ENCODE results near the gene OR10G3. TPM values are rescaled to one million over a fixed set of nuclear protein-coding genes. Genes with fewer than 3 reads are reported as not detected.

Gene OR10G3
- total RNA-seq, 1 experiment from 2014 or later: not detected

- in situ Hi-C loops (cut with HindIII; ENCODE audit: low pct_unique_long_range_greater_than_20kb, low sequenced_read_pairs) (no loop called here), intact Hi-C loops (cut with micrococcal nuclease; ENCODE audit: unreplicated experiment) (no loop called here)
- POLR2A ChIA-PET: no interaction called here
- H3K36me3 ChIP-seq (ENCODE audit: control insufficient read depth, insufficient read depth, low read length): no peaks in the 10 kb centered on the region
- ATAC-seq (no peak), DNase-seq (ENCODE audit: low read depth, low spot score) (no peak)
- no peak overlapping the region for H3K27ac ChIP-seq (ENCODE audit: low read length)
- H3K4me3 ChIP-seq (ENCODE audit: low read depth in 2 of 2, low read length in 2 of 2): no peak overlapping the region
- no peaks in the 10 kb centered on the region for H3K4me1 ChIP-seq (ENCODE audit: control insufficient read depth, insufficient read depth, low read length)
- H3K9me3 ChIP-seq (ENCODE audit: control insufficient read depth, insufficient read depth, low read depth, low read length): no peaks in the 10 kb centered on the region
- TF ChIP-seq SIN3A (IDR thresholded peaks at IDR 0.05; ENCODE audit: borderline replicate concordance, insufficient read depth, low read depth, low read length) (no peak), REST (IDR thresholded peaks at IDR 0.05; ENCODE audit: insufficient read depth in 1 of 2, low read depth in 2 of 2, low read length in 1 of 2) (no peak), CTCF (IDR thresholded peaks at IDR 0.05) (no peak), TCF7L2 (IDR thresholded peaks at IDR 0.05; ENCODE audit: low read depth, low read length) (no peak), POLR2AphosphoS5 (IDR thresholded peaks at IDR 0.05; ENCODE audit: low read depth, low read length) (no peak)
- H3K27me3 ChIP-seq (ENCODE audit: control insufficient read depth, insufficient read depth, low read length): no peaks in the 10 kb centered on the region; the same call in 1 of the 2 replicates
- CTCF ChIA-PET: no interaction called here
- no TSS peak for BruUV-seq (replicated peaks)
Observed at GRCh38 chr14:21543963-21544362, 35.9 kb downstream of the OR10G3 start.

GRCh38 chr14:21543521-21543960 lies 36.3 kb downstream of the OR10G3 start:
- TF ChIP-seq TCF7L2 (IDR thresholded peaks at IDR 0.05; ENCODE audit: low read depth, low read length): no peak
- no peak for TF ChIP-seq SIN3A (IDR thresholded peaks at IDR 0.05; ENCODE audit: borderline replicate concordance, insufficient read depth, low read depth, low read length)
- no peak for TF ChIP-seq REST (IDR thresholded peaks at IDR 0.05; ENCODE audit: insufficient read depth in 1 of 2, low read depth in 2 of 2, low read length in 1 of 2)
- no peak for TF ChIP-seq POLR2AphosphoS5 (IDR thresholded peaks at IDR 0.05; ENCODE audit: low read depth, low read length)
- no peak for TF ChIP-seq CTCF (IDR thresholded peaks at IDR 0.05)
- Histone ChIP-seq H3K27ac (ENCODE audit: low read length) (no peak overlapping the region), H3K36me3 (ENCODE audit: control insufficient read depth, insufficient read depth, low read length) (no peaks in the 10 kb centered on the region), H3K27me3 (ENCODE audit: control insufficient read depth, insufficient read depth, low read length) (no peaks in the 10 kb centered on the region; the same call in 1 of the 2 replicates), H3K9me3 (ENCODE audit: control insufficient read depth, insufficient read depth, low read depth, low read length) (no peaks in the 10 kb centered on the region), H3K4me1 (ENCODE audit: control insufficient read depth, insufficient read depth, low read length) (no peaks in the 10 kb centered on the region), H3K4me3 (ENCODE audit: low read depth in 2 of 2, low read length in 2 of 2) (no peak overlapping the region)
- CTCF ChIA-PET: no interaction called here
- intact Hi-C loops (cut with micrococcal nuclease; ENCODE audit: unreplicated experiment): no loop called here
- no TSS peak for BruUV-seq (replicated peaks)
- POLR2A ChIA-PET: no interaction called here
- DNase-seq (ENCODE audit: low read depth, low spot score) (no peak), ATAC-seq (no peak)
- in situ Hi-C loops (cut with HindIII; ENCODE audit: low pct_unique_long_range_greater_than_20kb, low sequenced_read_pairs): no loop called here

Data from Panc1 (cell line).